Inferior parietal cortex (tissue), 1 donor: Measurements from ENCODE around the gene AGAP1.

Source experiments
- DNase-seq: peaks from one replicate; pipeline ENCODE4 v3.0.0-alpha.2; 2016; ENCODE audit errors: extremely low spot score

AGAP1 gene

DNA sequence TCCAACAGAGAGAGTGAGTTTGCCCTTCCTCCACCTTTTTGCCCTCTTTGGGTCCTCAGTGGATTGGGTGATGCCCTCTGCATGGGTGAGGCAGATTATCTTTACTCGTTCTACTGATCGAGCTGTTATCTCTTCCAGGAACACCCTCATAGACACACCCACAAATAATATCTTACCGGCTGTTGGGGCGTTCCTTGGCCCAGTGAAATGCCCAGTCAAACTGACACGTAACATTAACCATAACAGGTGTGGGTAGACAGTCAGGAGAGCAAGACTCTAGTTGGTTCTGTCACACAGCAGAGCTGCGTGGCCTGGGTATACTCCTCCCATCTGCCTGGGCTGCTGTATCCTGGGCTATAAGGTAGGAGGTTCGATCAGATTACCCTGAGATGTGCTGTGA lies 144.1 kb downstream of the AGAP1 start:
- no peak for DNase-seq

DNA sequence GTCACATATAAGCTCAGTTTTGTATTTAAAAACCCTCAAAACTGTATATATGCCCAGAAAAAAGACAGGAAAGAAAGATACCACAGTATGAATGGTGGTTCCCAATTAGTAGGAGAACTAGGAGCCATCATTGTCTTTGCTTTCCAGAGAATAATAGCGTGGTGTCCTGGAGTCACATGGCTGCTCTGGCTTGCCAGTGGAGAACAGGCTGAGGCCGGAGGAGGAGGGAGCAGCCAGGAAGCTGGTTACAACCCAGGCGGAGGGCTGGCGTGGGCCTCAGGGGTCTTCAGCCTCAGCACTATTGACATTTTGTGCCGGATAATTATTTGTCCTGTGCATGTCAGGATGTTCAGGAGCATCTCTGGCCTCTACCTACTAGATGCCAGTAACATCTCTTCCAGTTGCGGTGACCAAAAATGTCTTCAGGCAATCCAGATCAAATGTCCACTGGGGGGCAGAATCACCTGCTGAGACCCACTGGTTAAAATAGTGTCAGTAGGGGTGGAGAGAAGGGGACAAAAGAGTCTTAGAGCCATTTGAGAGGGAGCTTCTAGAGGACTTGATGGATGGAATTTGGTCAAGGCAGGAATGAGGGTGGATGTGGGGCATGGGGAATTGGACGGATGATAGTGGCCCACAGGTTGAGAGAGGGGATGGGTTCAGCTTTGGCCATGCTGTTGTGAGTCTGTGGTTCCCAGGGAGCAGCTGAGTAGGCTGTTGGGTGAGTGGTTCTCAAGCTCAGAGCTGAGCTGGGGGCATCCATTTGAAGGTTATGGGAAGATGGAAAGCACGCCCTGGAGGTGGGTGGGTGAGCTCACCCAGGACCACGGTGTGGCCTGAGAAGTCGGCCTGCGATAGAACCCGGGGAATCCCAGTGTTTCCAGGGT lies 144.9 kb downstream of the AGAP1 start:
- DNase-seq = peak; percentile 80

DNA sequence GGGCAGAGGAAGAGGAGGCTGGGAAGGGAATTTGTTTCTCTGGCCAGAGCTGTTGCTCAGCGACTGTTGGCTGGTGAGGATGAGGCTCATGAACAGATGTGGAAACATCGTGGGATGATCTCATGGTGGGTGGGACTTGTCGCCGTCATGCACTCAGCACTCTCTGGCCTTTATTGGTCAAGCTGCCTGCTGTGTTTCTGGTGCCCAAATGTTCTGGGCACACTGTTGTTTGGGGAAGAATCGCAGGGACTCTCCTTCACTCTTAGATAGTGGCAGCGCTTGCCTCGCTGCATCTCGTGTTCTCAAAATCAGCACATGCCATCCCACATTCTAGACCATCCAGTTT lies 145.6 kb downstream of the AGAP1 start:
- DNase-seq = peak; percentile 87

DNA sequence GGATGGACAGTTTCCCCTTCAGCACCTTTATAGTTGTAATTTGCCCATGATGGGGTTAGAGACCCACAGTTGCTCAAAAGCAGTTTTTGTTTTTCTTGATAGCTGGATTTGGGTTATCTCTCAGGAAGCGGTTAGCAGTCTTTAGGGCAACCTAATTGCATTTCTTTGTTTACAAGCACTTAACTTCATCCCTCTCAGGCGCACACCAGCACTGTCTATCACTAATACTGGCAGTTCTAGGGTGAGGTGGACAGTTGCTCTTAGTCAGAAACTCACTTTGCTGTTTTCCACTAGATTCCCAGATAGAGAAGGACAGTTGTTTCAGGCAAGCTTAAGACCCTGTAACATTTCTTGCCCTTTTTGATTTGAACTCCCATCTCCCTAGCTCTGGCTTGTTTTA lies 146.0 kb downstream of the AGAP1 start:
- no peak for DNase-seq

DNA sequence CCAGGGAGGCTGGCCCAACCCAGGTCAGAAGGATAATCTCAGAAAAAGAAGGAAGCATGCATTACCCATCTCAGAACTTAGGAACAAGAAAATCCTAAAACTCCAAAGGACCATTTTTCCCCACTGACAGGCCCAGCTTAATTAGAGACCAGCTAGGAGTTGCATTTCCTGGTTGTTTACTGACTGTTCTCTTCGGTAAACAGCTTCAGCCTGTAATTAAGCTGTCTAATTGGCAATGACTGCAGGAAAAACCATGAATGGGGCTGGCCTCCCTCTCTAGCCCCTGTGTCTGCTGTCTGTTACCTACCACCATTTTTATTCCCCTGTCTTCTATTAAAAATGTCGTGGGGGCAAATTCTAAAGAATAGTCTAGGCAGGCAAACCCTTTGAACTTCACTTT lies 146.5 kb downstream of the AGAP1 start:
- DNase-seq = no peak

DNA sequence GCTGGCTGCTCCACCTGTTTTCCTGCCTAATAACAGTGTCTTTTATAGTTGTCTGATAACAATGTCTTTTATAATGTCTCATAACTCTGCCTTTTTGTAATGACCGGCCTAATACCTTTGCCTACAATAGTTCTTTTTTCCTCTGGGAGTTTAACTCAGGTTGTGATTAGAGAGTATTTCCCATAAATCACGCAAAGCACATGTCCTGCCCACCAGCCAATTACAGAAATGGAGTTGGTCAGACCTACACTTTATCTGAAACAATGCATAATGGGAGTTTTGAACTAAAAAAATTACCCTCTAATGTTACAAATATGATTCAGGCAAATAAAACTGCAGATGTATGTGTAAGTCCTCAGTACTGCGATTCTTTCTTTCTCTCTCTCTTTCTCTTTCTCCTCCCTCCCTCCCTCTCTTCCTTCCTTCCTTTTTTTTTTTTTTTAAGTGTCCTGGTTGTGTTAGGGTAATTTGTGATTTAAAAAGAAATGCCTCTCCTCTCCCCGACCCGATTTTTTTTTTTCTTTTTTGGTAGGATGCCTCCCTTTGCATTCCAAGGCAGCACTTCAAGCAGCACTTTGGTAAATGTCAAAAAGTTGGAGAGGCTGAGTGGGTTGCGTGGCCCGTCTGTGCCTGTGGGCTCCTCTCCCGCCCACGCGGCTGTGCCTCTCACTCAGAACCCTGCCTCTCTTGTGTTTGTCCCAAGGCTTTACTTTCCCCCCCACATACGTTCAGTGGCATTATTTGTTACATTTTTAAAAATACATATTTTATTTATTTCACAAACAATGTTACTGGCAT lies 147.3 kb downstream of the AGAP1 start:
- no peak for DNase-seq

DNA sequence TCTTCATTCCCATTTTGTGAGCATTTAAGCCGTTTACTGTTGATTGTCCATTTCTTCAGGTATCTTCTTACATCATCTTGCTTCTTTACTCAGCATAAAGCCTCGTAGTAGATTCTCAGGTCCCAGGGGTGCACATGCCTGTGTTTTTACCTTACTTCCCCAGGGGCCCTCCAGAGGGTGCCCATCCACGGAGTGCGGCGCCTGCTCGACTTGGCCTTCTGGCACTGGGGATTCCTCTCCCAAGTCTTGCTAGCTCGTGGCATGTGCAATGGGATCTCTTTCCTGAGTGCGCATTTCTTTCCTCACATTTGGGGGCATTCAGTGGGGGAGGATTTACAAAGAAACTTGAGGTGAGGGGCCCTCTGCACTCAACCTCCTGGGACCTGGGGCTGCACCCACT lies 148.1 kb downstream of the AGAP1 start:
- DNase-seq = no peak

DNA sequence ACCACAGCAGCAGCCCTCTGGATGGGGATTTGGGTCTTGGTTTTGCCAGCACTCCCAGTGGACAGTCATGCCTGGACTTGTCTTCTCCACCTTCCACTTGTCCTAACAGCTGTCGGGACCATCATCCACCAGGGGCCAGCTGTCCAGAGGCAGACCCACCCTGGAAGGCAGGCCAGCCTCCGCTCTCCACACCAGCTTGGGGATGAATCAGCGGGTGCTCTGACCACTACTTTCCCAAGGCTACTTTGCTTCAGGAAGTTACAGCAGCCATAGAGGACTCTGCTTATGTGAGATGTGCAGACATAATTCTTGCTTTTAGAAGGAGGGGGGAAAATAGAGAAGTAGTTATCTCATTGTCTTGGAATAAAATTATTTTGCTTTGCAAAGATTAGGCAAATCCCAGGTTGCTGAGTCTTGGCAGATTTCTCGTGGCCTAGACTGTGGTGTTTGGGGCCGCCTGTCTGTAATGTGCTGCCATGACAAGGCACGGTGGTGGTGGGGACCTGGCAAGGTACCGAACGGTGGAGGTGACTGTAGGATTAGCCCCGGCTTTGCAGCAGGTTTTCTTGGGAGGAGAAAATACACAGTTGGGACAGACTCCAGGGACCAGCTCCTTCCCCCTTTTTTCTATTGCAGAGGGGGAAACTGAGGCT lies 148.7 kb downstream of the AGAP1 start:
- DNase-seq = no peak

DNA sequence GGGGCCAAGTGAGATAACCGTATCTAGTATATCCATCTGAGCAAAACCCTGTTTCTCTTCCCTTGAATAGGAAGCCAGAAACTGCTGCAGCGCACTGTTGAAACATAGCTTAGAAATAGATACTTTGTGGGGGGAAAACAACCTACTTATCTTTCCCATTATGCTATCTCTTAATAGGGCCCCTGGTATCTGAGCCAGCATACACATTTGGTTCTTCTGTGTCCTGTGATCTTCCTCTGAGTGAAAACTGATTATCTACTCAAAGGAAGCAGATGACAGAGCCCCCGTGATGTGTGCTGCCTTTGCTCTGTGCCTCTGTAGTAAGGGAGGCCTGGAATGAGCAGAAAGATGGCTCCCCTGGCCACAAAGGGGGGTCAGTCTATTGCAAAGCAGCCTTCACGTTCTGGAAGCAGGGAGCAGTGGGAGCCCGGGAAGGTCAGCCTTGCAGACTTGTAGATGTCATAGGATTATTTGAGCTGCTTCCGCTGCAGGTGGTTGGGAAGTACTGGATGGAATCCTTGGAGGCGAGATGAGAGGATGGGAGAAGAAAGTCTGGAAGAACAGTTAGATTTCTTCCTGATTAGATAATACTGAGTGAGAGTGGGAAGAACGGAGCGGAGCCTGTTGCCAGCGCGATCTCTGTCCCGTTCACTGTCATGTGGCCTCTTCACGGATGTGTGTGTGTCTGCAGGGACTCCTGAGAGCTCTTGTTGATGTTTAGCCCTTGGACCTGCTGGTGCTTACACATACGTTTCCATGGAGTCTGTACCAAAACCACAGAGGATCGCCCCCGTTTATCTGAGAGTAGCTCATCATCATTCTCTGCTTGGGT lies 150.1 kb downstream of the AGAP1 start:
- DNase-seq = no peak

DNA sequence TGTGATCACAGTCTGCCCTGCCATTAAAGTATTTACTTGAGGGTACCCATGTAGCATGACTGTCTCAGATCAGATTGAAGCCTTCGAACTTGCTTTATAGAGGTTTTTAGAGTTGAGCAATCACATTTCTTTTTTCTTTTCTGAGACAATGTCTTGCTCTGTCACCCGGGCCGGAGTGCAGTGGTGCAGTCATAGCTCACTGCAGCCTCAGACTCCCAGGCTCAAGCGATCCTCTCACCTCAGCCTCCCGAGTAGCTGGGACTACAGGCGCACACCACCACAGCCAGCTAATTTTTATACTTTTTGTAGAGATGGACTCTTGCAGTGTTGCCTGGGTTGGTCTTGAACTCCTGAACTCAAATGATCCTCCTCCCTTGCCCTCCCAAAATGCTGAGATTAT lies 153.4 kb downstream of the AGAP1 start:
- no peak for DNase-seq

DNA sequence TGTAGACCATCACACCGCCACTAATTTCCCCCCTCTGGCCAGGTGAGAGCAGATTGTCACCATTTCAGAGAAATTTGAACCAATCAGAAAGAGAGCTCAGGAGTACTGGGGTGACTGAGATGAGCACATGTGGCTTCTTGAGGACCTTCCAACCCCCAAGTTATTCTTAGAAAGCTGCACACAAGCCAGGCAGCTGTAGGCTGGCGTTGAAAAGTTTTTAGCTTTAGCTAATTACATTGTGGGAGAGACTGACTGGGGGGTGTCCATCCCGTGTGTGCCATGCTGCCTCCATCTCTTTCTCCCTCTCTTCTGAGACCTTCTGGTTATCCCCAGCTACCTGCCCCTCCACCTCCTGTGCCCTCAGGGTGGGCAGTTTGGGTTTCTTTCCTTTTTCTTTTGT lies 154.0 kb downstream of the AGAP1 start:
- no peak for DNase-seq

DNA sequence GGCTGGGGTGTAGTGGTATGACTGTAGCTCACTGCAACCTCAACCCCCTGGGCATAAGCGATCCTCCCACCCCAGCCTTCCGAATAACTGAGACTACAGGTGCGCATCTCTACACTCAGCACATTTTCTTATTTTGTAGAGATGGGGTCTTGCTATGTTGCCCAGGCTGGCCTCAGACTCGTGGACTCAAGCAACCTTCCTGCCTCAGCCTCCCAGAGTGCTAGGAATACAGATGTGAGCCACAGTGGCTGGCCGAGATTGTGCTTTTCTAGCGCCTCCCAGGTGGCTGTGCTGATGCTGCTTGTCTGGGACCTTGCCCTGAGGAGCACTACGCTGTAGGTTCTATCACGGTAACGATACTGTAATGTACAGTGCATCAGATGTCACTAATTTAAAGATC lies 155.6 kb downstream of the AGAP1 start:
- DNase-seq = no peak

DNA sequence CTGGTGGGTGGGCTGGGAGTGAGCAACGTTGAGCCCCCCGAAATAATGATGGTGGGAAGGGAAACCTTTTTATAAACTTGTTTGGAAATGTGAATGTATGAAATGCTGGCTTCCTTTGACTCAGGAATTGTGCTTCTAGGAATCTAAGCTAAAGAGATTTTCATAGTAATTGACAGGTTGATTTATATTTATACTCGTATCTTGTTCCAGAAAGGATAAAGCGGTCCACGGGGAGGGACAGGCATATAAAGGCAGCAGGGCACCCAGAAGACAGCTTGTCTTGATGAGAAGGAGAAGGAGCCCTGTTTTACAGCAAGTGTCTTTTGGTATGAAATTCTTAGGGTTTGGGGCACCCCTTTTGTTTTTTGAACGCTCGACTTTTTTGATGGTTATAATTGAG lies 157.8 kb downstream of the AGAP1 start:
- no peak for DNase-seq

DNA sequence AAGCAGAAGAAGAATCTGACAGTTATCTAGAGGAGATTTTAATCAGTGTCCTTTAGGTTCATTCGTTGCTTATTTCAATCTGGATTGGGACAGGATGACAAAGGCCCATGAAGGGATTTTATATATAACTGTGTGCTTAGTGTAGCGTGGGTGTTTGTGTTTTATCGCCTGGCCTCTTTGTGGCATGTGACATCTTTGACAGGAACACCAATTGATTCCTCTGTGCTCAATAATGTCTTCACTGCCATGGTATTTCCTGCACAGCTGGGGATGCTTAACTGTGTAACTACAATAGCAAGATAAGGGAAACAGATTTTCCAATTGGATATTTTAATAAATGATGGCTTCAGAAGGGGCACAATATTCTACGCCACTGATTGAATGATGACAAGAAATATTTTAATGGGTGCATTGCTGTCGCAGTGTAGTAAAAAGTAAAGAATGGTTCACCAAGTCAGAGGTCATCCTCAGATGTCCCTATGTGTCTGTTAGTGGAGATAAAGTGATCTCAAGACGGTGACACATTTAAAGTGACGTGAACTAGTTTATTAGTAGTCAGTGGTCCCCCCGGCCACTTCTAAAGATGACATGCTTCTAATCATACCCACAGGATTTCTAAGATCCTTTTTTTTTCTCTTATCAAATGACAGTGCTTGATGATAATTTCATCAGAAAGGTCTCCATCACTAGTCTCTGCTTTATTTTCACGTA lies 160.4 kb downstream of the AGAP1 start:
- no peak for DNase-seq

DNA sequence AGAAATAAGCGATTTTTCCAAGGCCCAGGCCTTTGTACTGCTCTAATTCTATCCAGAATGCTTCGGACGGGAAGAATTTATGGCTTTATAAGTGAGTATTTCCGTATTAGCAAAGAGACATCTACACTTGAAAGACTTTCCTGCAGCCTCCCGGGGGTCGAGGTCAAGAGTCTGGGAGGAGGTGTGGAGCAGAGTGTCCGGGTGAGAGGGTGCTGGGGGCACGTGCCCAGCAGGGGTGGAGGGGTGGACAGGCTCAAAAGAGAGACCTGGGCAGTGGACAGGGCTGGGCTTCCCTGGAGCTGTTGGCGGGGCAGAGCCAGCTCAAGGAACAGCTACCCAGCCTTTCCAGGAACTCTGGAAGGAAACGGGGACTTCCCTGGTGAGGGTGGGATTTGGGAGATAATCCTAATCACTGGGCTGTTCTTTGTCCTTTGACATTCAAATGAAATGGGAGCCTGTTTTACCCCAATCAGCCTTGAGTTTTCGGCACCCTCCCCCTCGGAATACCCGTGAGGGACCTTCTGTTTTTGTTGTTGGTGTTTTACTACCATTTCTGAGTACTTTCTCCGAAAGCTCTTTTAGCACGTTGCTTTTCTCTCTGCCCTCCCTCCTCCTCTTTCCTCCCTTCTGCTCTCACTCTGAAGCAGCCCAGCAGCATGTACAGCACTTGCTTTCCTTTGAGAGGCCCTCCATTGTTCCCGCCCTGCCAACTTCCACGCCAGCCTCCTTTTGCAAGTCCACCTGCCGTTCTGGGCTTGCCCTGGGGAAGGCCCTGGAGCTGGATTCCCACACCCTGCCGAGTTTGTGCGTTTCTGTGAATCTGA lies 164.7 kb downstream of the AGAP1 start:
- no peak for DNase-seq

DNA sequence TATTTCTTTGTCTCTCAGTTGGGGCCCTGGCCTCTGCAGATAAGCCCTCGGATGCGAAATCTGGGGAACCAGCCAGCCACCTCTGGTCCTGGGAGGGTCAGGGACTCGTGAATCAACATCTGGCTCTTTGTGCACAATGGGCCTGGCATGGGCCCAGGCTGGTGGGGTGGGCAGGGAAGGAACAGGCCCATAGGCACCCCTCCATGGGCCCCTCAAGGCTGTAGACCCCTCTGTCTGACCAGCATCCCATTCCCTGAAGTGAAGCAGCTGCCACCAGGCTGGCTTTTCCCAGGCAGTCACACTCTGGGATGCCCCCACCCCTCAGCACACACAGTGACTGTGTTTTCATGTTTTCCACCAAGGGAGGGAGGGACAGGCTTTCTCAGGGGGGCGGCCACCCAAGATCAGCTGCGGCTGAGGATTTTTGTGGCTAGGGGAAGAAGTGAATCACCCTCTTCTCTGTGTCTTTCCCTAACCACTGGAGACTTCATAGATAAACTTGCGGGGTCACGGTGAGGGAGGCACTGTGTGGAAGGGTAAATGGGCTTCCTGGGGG lies 166.0 kb downstream of the AGAP1 start:
- DNase-seq = no peak

DNA sequence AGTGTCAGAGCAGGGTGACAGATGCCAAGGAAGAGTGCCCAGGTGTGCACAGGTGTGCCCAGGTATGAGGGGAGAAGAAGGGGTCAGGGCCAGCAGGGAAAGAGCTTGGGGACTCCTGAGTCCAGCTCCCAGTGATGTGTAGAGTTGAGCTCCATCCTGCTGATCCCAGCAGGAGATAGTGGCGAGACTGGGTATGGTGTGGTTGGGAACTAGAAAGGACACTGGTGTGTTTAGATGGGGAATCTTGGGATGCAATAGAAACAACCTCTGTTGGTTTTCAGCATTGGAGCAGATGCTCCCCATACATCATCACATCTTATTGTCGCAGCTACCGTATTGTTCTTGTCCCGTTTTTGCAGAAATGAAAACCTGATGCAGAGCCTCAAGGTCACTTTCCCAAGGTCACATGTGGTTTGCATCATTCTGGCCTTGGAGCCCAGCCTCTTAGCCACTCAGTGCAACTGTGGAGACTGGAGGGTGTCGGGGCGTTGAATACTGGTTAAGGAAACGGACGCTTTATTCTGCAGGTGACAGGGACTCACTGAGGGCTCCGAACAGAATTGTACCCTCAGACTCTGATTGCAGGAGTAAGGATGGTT lies 166.7 kb downstream of the AGAP1 start:
- no peak for DNase-seq

DNA sequence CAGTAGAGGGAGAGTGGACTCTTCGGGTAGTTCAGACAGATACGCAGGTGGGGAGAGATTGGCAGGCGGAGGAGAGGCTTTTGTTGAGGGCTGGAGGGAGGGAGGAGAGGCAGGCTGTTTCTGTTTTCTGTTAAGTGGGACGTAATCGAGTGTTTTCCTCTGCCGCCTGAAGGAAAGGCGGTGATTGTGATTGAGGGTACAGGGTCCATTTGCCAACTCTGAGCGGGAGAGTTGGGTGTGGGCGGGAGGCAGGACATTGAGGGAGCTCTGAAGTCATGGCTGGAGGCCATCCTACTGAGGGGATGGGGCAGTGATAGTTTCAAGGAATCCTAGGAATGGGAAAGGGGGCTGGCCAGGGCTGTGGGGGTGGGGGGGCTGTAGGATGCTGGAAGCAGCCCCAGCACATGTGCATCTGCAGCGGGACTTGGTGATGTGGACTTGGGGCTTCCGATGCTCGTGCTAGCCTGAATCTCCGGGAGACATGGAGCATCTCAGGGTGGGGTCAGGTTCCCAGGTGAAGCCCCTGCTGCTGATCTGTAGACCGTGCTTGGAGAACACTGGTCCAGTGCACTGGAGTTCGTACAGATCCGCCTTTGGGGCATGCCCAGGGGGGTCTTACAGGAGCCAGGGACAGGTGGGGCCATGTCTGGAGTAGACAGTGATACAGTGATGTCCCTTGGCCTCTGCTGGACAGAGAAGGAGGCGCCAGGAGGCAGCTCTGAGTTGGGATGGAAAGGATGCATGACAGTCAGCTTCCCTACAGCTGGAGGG lies 167.5 kb downstream of the AGAP1 start:
- no peak for DNase-seq

DNA sequence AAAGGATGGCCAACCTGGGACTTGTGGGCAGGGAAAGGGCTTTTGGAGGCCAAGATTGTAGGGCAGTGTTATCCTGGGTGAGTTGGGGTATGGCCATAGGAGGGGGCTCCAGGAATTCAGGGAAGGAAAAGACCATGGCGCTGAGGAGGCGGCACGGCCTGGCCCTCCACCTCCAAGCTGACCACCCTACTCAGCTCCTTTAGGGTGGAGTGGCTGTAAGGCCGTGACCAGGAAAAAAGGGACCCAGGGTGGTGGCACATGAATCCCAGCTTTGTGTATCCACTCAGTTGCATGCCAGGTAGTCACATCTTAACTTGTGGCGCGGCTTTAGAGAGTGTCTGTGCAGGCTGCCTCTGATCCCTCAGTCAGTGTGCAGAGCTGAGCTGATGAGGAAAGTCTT lies 168.1 kb downstream of the AGAP1 start:
- DNase-seq = no peak
